C4-2B (cell line): Measurements from ENCODE around the gene DBH.

Experiments used
- CTCF ChIP-seq: fragments of 450-650 bp; conservative IDR thresholded peaks from 2 replicates; pipeline ENCODE4 v1.5.1; 2017; ENCODE audit warnings: mild to moderate bottlenecking
- ZFX ChIP-seq: fragments of 450-650 bp; IDR thresholded peaks from 2 replicates; pipeline ENCODE4 v1.6.1; 2017

- TF ChIP-seq CTCF, result no peak; the same call in 1 of the 2 replicates
- TF ChIP-seq ZFX, result no peak
Measured at GRCh38 chr9:133603135-133603927, 32.8 kb upstream of the DBH start.
